Effector memory CD8-positive, alpha-beta T cell (primary cell): Measurements from ENCODE around the gene TMEM217.

Experiments
- ATAC-seq: fragments of 150-1000 bp; cut with Tn5 transposase; replicated peaks from 2 replicates; pipeline ENCODE4 v1.10.0; 2021; ENCODE audit warnings: mild to moderate bottlenecking, moderate library complexity
- DNase-seq, 3 experiments: peaks; one replicate each; pipeline ENCODE4 v3.0.0; 2021
- H3K27ac Mint-ChIP-seq, 2 donors: one replicate each; pipeline ENCODE4 v1.8.0; 2022; ENCODE audit warnings: mild to moderate bottlenecking in 2 of 2, mixed read lengths in 2 of 2, moderate library complexity in 2 of 2
- H3K27me3 Mint-ChIP-seq, 2 donors: one replicate each; pipeline ENCODE4 v1.8.0; 2022; ENCODE audit warnings: mixed read lengths in 2 of 2
- H3K36me3 Mint-ChIP-seq: one replicate; pipeline ENCODE4 v1.8.0; 2022; ENCODE audit warnings: mild to moderate bottlenecking, moderate library complexity, mixed read lengths; ENCODE audit not compliant: insufficient read depth
- H3K4me1 Mint-ChIP-seq, 2 donors: one replicate each; pipeline ENCODE4 v1.8.0; 2022; ENCODE audit warnings: low read depth in 2 of 2, mixed read lengths in 2 of 2
- H3K4me3 Mint-ChIP-seq, 2 donors: one replicate each; pipeline ENCODE4 v1.8.0; 2022; ENCODE audit warnings: mild to moderate bottlenecking in 2 of 2, mixed read lengths in 2 of 2, moderate library complexity in 2 of 2
- H3K9me3 Mint-ChIP-seq, 2 donors: one replicate each; pipeline ENCODE4 v1.8.0; 2022; ENCODE audit warnings: mixed read lengths in 2 of 2

TMEM217 gene

DNA sequence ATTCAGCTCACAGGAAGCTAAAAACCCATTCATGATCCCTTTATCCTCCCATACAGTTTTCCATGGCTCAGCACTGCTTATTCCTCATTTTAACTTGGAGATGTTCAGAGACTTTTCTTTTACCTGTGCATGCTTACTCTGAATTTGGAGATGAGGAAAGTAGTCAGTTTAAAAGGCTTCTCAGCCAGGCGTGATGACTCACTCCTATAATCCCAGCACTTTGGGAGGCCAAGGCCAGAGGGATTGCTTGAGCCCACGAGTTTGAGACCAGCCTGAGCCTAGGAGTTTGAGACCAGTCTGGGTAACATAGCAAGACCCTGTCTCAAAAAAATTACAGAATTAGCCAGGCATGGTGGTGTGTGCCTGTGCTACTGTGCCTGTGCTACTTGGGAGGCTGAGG lies 30.3 kb upstream of the TMEM217 start:
- no peak overlapping the region for H3K4me3 Mint-ChIP-seq

DNA sequence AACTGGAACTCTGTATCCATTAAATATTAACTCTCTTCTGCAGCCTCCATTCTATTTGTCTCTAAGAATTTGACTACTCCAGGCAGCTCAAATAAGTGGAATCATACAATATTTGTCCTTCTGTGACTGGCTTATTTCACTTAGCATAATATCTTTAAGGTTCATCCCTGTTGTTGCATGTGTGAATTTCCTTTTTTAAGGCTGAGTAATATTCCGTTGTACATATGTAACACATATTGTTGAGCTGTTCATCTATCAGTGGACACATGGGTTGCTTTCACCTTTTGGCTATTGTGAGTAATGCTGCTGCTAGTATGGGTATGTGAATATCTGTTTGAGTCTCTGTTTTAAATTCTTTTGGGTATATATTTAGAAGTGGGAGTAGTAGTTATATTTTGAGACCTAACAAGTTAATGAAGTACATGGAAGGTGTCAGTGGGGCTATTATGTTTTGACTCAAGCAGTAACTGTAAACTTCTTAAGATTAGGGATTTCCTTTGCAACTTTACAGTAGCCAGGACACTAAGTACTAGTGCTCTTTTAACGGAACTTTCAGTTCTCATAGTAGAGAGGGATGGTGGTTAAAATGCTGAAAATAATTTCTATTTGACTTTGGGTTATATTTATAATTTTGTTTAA lies 29.7 kb upstream of the TMEM217 start:
- Mint-ChIP-seq H3K27me3 (no peaks in the 10 kb centered on the region), H3K4me1 (peaks cover 14 to 23% of the 10 kb centered on the region in 2 donors), H3K27ac (no peak overlapping the region), H3K36me3 (peaks cover 47% of the 10 kb centered on the region), H3K4me3 (no peak overlapping the region), H3K9me3 (no peaks in the 10 kb centered on the region)
- ATAC-seq = no peak
- no peak for DNase-seq

More for the DNA sequence above, 30.3 kb upstream of the TMEM217 start:
- H3K36me3 Mint-ChIP-seq = peaks cover 44% of the 10 kb centered on the region
- DNase-seq (no peak), ATAC-seq (no peak)
- H3K27me3 Mint-ChIP-seq = no peaks in the 10 kb centered on the region
- H3K4me1 Mint-ChIP-seq = peaks cover 14 to 23% of the 10 kb centered on the region in 2 donors
- no peaks in the 10 kb centered on the region for H3K9me3 Mint-ChIP-seq
- H3K27ac Mint-ChIP-seq = no peak overlapping the region

DNA sequence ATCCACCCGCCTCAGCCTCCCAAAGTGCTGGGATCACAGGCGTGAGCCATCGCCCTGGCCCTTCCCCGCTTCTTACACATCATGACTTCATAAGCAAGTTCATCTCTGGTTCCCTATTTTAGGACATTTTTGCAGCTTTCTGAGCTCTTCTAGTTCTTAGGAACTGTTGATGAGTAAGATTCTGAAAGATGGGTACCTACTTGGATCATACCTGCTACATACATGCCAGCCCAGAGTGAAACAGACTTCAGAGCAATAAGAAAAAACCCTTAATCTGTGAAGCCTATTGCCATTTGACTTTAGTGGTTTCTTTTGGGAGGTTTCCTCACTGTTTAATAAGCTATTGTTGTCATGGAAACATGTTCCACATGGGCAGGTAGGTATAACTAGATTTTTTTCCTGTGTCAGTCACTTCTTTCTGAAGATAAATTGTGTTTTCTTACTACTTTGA lies 27.9 kb upstream of the TMEM217 start:
- ATAC-seq (no peak), DNase-seq (no peak)
- no peaks in the 10 kb centered on the region for H3K27me3 Mint-ChIP-seq
- no peak overlapping the region for H3K4me3 Mint-ChIP-seq
- H3K27ac Mint-ChIP-seq = no peak overlapping the region
- H3K4me1 Mint-ChIP-seq = peaks cover 11 to 21% of the 10 kb centered on the region in 2 donors
- peaks cover 43% of the 10 kb centered on the region for H3K36me3 Mint-ChIP-seq
- H3K9me3 Mint-ChIP-seq = no peaks in the 10 kb centered on the region

DNA sequence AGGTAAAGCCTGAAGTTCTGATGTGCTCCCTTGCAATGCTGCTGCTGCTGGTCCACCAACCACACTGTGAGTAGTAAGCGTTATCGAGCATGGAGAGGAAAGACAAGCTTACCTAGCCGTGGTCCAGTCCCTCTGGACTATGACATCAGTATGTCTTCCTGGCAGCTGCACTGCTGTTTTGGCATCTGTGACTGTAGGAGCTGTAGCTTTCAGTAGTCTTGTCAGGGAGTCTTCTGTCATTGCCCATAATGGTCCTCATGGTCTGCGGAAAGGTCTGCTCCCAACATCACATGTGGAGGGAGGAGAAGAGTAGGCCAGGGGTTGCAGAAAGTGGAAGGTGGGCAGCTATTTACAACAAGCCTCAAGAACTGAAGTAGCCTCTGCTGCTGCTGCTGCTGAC lies 26.8 kb upstream of the TMEM217 start:
- H3K36me3 Mint-ChIP-seq = peaks cover 43% of the 10 kb centered on the region
- H3K4me1 Mint-ChIP-seq = peaks cover 8 to 18% of the 10 kb centered on the region in 2 donors
- H3K9me3 Mint-ChIP-seq = no peaks in the 10 kb centered on the region
- no peaks in the 10 kb centered on the region for H3K27me3 Mint-ChIP-seq
- no peak overlapping the region for H3K27ac Mint-ChIP-seq
- DNase-seq (no peak), ATAC-seq (no peak)
- H3K4me3 Mint-ChIP-seq = no peak overlapping the region

DNA sequence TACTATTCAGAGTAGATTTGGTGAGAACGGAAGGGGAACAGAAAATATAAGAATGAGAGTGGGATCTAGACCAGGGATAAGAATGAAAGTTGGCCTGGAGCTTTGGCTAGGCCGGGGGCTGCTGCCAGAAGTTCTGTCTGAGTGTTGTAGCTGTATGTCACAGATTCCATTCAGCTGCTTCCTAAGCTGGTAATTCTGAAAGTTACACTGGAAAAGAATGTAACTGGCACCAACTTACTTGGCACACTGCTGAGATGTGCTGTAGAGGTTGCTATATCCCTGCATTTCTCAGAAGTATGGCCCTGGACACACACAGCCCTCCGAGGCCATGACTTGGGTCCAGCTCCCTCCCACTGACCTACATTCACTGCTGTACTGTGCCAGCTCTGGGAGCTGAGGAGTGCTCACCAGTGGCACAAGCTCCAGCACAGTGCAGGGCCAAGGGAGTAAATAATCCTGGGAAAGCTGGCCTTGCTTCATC lies 25.8 kb upstream of the TMEM217 start:
- Mint-ChIP-seq H3K36me3 (peaks cover 43% of the 10 kb centered on the region), H3K27ac (no peak overlapping the region), H3K4me3 (no peak overlapping the region), H3K27me3 (no peaks in the 10 kb centered on the region), H3K4me1 (peaks cover 2 to 11% of the 10 kb centered on the region in 2 donors), H3K9me3 (no peaks in the 10 kb centered on the region)
- ATAC-seq (no peak), DNase-seq (no peak)

DNA sequence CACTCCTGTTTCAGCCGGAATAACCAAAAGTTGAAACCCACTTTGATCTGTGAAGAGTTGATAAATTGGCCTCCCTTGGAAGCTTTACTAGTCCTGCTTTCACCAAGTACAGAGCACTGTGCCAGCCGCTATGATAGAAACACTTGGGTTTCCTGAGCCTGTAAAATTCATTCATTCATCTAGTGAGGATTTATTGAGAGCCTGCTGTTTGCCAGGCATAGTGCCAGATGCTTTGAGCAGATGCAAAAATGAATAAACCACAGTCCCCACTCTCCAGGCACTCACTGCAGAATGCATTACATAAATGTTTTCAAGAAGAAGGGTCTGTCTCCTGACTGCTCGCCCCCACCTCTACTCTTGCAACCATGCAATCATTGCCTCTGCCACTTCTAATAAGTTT lies 25.3 kb upstream of the TMEM217 start:
- H3K9me3 Mint-ChIP-seq = no peaks in the 10 kb centered on the region
- H3K36me3 Mint-ChIP-seq = peaks cover 39% of the 10 kb centered on the region
- DNase-seq (no peak), ATAC-seq (no peak)
- H3K4me3 Mint-ChIP-seq = no peak overlapping the region
- H3K27me3 Mint-ChIP-seq = no peaks in the 10 kb centered on the region
- peaks cover 2 to 11% of the 10 kb centered on the region in 2 donors for H3K4me1 Mint-ChIP-seq
- H3K27ac Mint-ChIP-seq = no peak overlapping the region

DNA sequence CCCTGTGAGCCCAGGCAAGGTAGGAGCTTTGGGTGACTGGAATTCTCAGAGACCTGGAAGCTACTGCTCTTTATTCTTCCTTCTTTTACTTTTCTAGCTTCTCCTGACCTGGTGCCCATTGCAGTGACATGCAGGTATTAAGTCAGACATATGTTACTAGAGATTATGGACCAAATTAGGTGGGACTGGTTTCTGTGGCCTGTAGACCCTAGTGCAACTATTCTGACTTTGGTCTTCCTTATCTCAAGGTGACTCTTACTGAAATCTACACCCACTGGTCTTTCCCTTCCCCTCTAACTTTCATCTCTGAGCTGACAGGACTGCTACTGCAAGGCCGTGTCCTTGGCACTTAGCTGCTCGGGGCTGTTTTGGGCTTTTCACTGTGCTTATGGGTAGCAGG lies 24.4 kb upstream of the TMEM217 start:
- Mint-ChIP-seq H3K4me3 (no peak overlapping the region), H3K9me3 (no peaks in the 10 kb centered on the region), H3K4me1 (peaks cover 2 to 11% of the 10 kb centered on the region in 2 donors), H3K27me3 (no peaks in the 10 kb centered on the region), H3K27ac (no peak overlapping the region), H3K36me3 (peaks cover 38% of the 10 kb centered on the region)
- no peak for DNase-seq
- no peak for ATAC-seq

DNA sequence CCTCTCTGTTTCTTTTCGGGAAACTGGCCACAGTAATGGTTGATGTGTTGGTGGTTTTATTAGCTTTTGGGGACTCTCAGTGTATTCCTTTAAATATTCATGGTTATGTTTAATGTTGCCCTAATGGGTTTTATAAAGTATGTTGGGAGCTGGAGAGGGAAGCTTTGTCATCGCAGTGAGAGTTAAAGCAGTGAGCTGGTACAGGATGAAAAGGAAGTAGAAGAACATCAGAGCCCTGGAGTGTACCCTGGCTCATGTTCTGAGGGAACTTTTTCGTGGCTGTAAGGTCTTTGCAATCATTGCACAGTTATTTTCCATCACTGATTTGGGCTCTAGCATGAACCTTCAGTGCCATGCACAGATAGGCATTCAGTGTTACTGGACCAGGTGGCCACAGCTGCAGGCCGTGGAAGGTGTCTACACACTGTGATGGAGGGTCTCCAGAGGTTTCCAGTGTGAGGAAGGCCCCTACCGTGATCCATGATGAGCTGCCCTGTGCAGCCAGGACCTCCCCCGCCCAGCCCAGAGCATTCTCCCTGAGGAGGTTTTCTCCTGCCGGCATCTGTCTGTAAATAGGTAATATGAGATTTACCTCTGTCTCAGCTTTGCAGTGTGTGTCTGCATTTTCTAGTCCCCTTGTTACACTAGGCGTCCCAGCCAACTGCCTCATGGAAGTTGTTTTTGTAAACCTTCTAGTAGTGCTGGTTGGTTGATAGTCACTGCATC lies 22.4 kb upstream of the TMEM217 start:
- Mint-ChIP-seq H3K4me1 (peaks cover 7 to 23% of the 10 kb centered on the region in 2 donors), H3K27ac (no peak overlapping the region), H3K9me3 (no peaks in the 10 kb centered on the region), H3K4me3 (no peak overlapping the region), H3K36me3 (peaks cover 22% of the 10 kb centered on the region), H3K27me3 (no peaks in the 10 kb centered on the region)
- ATAC-seq = no peak
- no peak for DNase-seq

DNA sequence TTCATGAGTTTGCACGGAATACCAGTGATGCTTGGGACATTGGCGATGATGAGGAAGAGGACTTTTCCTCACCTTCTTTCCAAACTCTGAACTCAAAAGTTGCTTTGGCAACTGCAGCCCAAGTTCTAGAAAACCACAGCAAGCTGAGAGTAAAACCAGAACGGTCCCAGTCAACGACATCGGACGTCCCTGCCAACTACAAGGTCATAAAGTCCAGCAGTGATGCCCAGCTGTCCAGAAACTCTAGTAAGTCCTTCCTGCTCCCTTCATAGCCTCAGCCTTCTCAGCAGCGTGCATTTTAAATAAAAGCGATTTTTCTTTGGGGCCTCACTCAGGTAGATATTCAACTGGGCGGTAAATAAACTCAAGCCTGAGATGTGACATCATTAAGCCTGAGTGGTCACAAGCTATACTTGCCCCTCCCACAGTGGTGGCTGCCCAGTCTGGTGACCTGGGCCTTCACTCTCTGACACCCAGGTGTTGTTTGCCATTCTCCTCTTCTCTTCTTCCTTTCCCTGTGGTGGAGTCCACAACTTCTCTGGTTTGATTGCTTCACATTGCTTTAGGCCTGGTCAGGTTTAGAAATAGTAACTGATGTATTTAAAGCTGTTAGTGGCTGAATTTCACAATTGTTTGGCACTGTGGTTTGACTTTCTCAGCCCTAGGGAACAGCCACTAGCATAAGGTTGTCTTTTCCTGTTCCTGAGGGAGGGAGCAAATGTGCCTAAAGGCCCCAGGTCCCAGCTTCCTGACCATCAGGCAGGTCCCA lies 21.6 kb upstream of the TMEM217 start:
- Mint-ChIP-seq H3K4me1 (peaks cover 9 to 27% of the 10 kb centered on the region in 2 donors), H3K36me3 (peaks cover 17% of the 10 kb centered on the region), H3K4me3 (no peak overlapping the region), H3K27ac (no peak overlapping the region), H3K27me3 (no peaks in the 10 kb centered on the region), H3K9me3 (no peaks in the 10 kb centered on the region)
- ATAC-seq (no peak), DNase-seq (no peak)

DNA sequence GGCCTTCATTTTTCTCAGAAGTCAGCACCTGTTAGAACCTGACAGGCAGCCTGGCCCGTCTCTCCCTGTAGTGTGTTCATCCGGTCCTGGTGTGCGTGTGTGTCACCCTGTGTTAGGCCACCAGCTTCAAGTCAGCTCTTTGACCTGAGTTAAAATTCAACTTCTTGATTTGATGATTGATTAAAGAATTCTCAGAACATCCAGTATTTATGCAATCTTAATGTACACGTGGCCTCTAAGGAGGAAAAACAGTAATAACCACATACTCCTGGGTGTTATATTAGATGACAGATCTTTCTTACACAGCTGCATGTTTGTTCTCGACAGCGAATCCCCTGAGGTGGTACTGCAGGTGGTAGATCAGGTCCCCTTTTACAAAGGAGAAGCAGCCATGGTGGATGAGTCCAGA lies 19.1 kb upstream of the TMEM217 start:
- DNase-seq = no peak
- no peak for ATAC-seq
- Mint-ChIP-seq H3K27ac (no peak overlapping the region), H3K9me3 (no peaks in the 10 kb centered on the region), H3K36me3 (no peaks in the 10 kb centered on the region), H3K4me1 (peaks cover 19 to 42% of the 10 kb centered on the region in 2 donors), H3K4me3 (no peak overlapping the region), H3K27me3 (no peaks in the 10 kb centered on the region)

DNA sequence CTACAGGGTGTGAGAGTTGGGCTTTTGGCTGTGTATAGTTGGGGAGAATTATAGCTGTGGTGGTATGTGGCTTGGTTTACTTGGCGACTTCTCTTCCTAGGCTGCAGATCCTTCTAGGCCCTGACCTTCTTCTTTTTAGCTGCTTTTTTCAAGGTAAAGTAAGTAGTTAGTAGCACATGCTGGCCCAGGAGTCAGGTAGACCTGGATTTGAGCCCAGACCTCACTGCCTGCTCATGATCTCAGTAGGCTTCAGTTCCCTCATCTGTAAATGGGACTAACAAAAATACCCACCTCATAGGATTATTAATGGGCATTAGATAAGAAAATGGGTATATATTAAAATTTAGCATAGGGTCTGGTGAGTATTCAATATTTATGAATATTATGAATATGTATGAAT lies 17.4 kb upstream of the TMEM217 start:
- H3K4me1 Mint-ChIP-seq = peaks cover 21 to 47% of the 10 kb centered on the region in 2 donors
- no peak for DNase-seq
- no peaks in the 10 kb centered on the region for H3K27me3 Mint-ChIP-seq
- no peaks in the 10 kb centered on the region for H3K9me3 Mint-ChIP-seq
- H3K36me3 Mint-ChIP-seq = no peaks in the 10 kb centered on the region
- H3K4me3 Mint-ChIP-seq = no peak overlapping the region
- no peak overlapping the region for H3K27ac Mint-ChIP-seq
- ATAC-seq = no peak

DNA sequence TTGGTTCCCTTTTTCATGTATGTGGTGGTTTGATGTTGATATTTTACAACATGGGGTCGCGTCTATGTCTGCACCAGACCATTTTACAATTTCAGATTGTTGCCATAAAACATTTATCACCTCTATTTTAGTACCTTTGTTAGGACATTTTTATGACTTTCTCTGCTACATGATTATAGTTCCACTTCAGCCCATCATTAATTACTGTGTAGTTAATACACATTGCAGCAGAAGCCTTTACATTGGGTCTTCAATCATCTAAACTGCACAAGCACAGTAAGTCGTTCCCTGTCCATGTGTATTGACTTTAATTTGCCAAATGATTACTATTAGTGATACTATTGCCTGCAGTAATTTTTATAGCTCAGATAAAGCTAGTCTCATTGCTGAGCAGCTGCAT lies 15.7 kb upstream of the TMEM217 start:
- no peaks in the 10 kb centered on the region for H3K9me3 Mint-ChIP-seq
- DNase-seq (no peak), ATAC-seq (no peak)
- H3K36me3 Mint-ChIP-seq = peaks cover 3% of the 10 kb centered on the region
- no peak overlapping the region for H3K27ac Mint-ChIP-seq
- peak overlapping the region in 1 of 2 donors; percentile 48 for H3K4me3 Mint-ChIP-seq
- H3K4me1 Mint-ChIP-seq = peaks cover 19 to 42% of the 10 kb centered on the region in 2 donors
- H3K27me3 Mint-ChIP-seq = no peaks in the 10 kb centered on the region

DNA sequence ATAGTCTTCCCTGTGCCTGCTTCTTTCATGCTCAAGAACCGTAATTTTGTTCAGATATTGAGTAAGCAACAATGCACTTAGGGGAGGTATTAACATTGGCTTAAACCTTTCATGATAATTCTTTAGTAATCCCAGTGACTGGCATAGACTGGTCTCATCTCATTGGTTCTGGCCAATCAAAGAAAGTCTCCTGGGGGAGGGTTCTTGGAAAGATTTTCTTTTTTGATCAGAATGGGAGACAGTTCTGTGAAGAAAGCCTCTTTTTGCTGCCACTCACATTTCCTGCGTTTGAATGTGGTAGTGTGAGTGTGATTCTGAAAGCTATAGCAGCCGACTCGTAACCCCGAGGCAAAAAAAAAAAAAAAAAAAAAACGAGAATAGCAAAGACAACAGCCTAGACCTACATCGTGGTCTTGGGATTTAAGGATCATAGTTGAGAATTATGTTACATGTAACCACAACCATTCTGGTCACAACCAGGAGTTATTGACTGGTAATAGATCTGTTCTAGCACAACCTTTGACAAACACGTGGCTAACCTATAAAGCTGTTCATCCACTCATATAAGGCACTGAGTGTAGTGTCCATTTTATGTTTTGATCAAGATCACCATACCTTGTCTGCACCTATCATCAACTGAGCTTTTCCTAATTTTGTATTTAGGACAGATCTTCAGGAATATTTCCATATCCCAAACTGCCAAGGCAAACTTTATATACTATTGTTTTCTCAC lies 15.1 kb upstream of the TMEM217 start:
- H3K9me3 Mint-ChIP-seq = no peaks in the 10 kb centered on the region
- H3K36me3 Mint-ChIP-seq = peaks cover 3% of the 10 kb centered on the region
- peaks cover 23 to 48% of the 10 kb centered on the region in 2 donors for H3K4me1 Mint-ChIP-seq
- H3K27ac Mint-ChIP-seq = peak overlapping the region in 1 of 2 donors; percentile 65
- DNase-seq = no peak
- peak; percentile 50 for ATAC-seq
- peak overlapping the region; percentile 33 to 48 for H3K4me3 Mint-ChIP-seq
- no peaks in the 10 kb centered on the region for H3K27me3 Mint-ChIP-seq
